Gastrocnemius medialis (tissue), 4 donors: ENCODE results near the gene RCAN3. TPM values are rescaled to one million over a fixed set of nuclear protein-coding genes. Genes with fewer than 3 reads are reported as not detected.

ENCODE experiments used
- ATAC-seq, 2 donors: fragments of 150-250 bp; one replicate each; pipeline ENCODE4 v1.9.1; 2016
- DNase-seq, 2 donors: peaks; one replicate each; pipeline ENCODE4 v3.0.0-alpha.2; 2019
- H3K27ac ChIP-seq, 4 donors: fragments of 200-600 bp; sonication (generic); 1 replicate in 1 of 4; 2 replicates in 3 of 4; pipeline ENCODE4 v1.5.1; 2016 to 2018; ENCODE audit warnings: mild to moderate bottlenecking in 2 of 4, moderate library complexity in 1 of 4
- H3K27me3 ChIP-seq, 3 donors: fragments of 200-600 bp; sonication (generic) in 2 of 3; 1 replicate in 1 of 3; 2 replicates in 2 of 3; pipeline versions ENCODE4 v1.5.1 to v1.6.0; 2016 to 2019; ENCODE audit warnings: mild to moderate bottlenecking in 1 of 3, moderate library complexity in 1 of 3
- H3K36me3 ChIP-seq, 2 donors: fragments of 200-600 bp; sonication (generic) in 1 of 2; one replicate each; pipeline ENCODE4 v1.5.1; 2017 to 2018
- H3K4me1 ChIP-seq, 2 donors: fragments of 200-600 bp; sonication (generic) in 1 of 2; one replicate each; pipeline ENCODE4 v1.5.1; 2016 to 2017; ENCODE audit warnings: mild to moderate bottlenecking in 2 of 2
- H3K4me3 ChIP-seq, 4 donors: fragments of 200-600 bp; sonication (generic) in 3 of 4; 1 replicate in 1 of 4; 2 replicates in 3 of 4; pipeline ENCODE4 v1.5.1; 2016 to 2019; ENCODE audit warnings: mild to moderate bottlenecking in 2 of 4
- H3K9me3 ChIP-seq, 3 donors: fragments of 200-600 bp; sonication (generic) in 2 of 3; 1 replicate in 1 of 3; 2 replicates in 2 of 3; pipeline ENCODE4 v1.5.1; 2016 to 2019
- CTCF ChIP-seq, 5 experiments: fragments of 450-650 bp in 3 of 5; fragments of 200-600 bp in 2 of 5; sonication (generic) in 2 of 5; IDR thresholded peaks in 4 of 5; conservative IDR thresholded peaks in 1 of 5; 1 replicate in 4 of 5; 2 replicates in 1 of 5; pipeline ENCODE4 v1.5.1; 2016 to 2019; ENCODE audit warnings: antibody characterized with exemption in 5 of 5, mild to moderate bottlenecking in 3 of 5, moderate library complexity in 3 of 5
- POLR2A ChIP-seq, 2 donors: fragments of 450-650 bp; IDR thresholded peaks; one replicate each; pipeline ENCODE4 v1.6.1; 2017; ENCODE audit warnings: antibody characterized with exemption in 2 of 2, mild to moderate bottlenecking in 2 of 2, moderate library complexity in 2 of 2
- in situ Hi-C, 4 donors: fragments of 200-750 bp; cut with MboI; loops; one replicate each; pipeline versions ENCODE4 v1.15.0 to v1.8.0; 2017; ENCODE audit warnings: low sequenced_read_pairs in 4 of 4
- intact Hi-C: fragments of 100-400 bp; cut with DNase I; formaldehyde crosslinking; loops from one replicate; pipeline ENCODE4 v1.15.1; 2023; ENCODE audit warnings: low total_unique reads
- total RNA-seq, 4 donors: library from RNA; depleted of rRNA; stranded (reverse); fragments of >200 nt; gene quantifications; one replicate each; pipeline versions ENCODE4 v1.1.0 to v1.2.3, GENCODE V29; 2016

Gene RCAN3
- total RNA-seq, 4 donors from 2014 or later, result 1.3 to 2.1 (median 1.8) TPM

GRCh38 chr1:24481843-24482610 is 20.6 kb upstream of the RCAN3 start:
- TF ChIP-seq POLR2A (IDR thresholded peaks at IDR 0.05) (no peak), CTCF (IDR thresholded peaks at IDR 0.05 in 4 of 5, conservative IDR thresholded peaks at IDR 0.05 in 1 of 5) (no peak)
- no peak for DNase-seq
- Histone ChIP-seq H3K27ac (no peak overlapping the region), H3K9me3 (no peaks in the 10 kb centered on the region), H3K27me3 (no peaks in the 10 kb centered on the region), H3K4me1 (no peaks in the 10 kb centered on the region), H3K36me3 (no peaks in the 10 kb centered on the region), H3K4me3 (no peak overlapping the region)
- intact Hi-C loops, result no loop called here
- in situ Hi-C loops, result no loop called here
- no peak for ATAC-seq

GRCh38 chr1:24483441-24483840 is 19.2 kb upstream of the RCAN3 start:
- in situ Hi-C loops, result no loop called here
- H3K4me1 ChIP-seq, result no peaks in the 10 kb centered on the region
- DNase-seq (no peak), ATAC-seq (no peak)
- H3K36me3 ChIP-seq, result no peaks in the 10 kb centered on the region
- no peak overlapping the region for H3K4me3 ChIP-seq
- H3K9me3 ChIP-seq, result no peaks in the 10 kb centered on the region
- H3K27ac ChIP-seq, result no peak overlapping the region
- intact Hi-C loops, result no loop called here
- H3K27me3 ChIP-seq, result no peaks in the 10 kb centered on the region
- TF ChIP-seq CTCF (IDR thresholded peaks at IDR 0.05 in 4 of 5, conservative IDR thresholded peaks at IDR 0.05 in 1 of 5) (no peak), POLR2A (IDR thresholded peaks at IDR 0.05) (no peak)

DNA sequence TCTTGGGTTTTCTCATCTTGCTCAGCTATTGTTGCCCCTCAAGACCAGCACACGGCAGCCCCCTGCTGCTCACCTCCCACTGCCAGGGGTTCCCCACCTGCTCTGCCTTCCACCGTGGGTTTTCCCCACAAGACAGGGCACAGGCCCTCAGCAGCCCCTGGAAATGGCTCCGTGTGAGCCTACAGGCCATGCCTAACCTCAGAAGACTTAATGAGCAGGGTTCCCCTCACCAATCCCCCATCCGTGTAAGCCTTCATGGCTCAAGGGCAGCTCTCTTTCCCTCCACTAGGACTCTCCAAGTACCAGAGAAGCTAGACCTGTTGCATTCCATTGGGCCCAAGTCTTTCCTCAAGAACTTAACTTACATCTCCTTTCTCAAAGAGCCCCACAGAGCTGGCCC is 18.4 kb upstream of the RCAN3 start:
- Histone ChIP-seq H3K4me1 (no peaks in the 10 kb centered on the region), H3K27ac (no peak overlapping the region), H3K36me3 (no peaks in the 10 kb centered on the region), H3K27me3 (no peaks in the 10 kb centered on the region), H3K4me3 (no peak overlapping the region), H3K9me3 (no peaks in the 10 kb centered on the region)
- DNase-seq (no peak), ATAC-seq (no peak)
- intact Hi-C loops, result no loop called here
- TF ChIP-seq CTCF (IDR thresholded peaks at IDR 0.05 in 4 of 5, conservative IDR thresholded peaks at IDR 0.05 in 1 of 5) (no peak), POLR2A (IDR thresholded peaks at IDR 0.05) (no peak)
- in situ Hi-C loops, result no loop called here

GRCh38 chr1:24486331-24487065 is 16.1 kb upstream of the RCAN3 start:
- TF ChIP-seq CTCF (IDR thresholded peaks at IDR 0.05 in 4 of 5, conservative IDR thresholded peaks at IDR 0.05 in 1 of 5) (no peak), POLR2A (IDR thresholded peaks at IDR 0.05) (no peak)
- ATAC-seq (no peak), DNase-seq (no peak)
- in situ Hi-C loops, result no loop called here
- Histone ChIP-seq H3K27me3 (peaks cover 0 to 5% (median 5%) of the 10 kb centered on the region in 3 donors), H3K4me1 (no peaks in the 10 kb centered on the region), H3K36me3 (no peaks in the 10 kb centered on the region), H3K9me3 (no peaks in the 10 kb centered on the region), H3K27ac (no peak overlapping the region), H3K4me3 (no peak overlapping the region)
- intact Hi-C loops, result no loop called here
